HG02642 (cell line): Measurements from ENCODE around the gene ARHGEF28.

ENCODE experiments used
- ATAC-seq: cut with Tn5 transposase; IDR thresholded peaks from one replicate; pipeline ENCODE4 v1.9.1; 2021; ENCODE audit warnings: mild to moderate bottlenecking; ENCODE audit not compliant: unreplicated experiment, poor library complexity

The ARHGEF28 gene

GRCh38 chr5:73691302-73692080 lies 65.5 kb downstream of the ARHGEF28 start:
- ATAC-seq: no peak

GRCh38 chr5:73692166-73692640 lies 66.2 kb downstream of the ARHGEF28 start:
- ATAC-seq: no peak

DNA sequence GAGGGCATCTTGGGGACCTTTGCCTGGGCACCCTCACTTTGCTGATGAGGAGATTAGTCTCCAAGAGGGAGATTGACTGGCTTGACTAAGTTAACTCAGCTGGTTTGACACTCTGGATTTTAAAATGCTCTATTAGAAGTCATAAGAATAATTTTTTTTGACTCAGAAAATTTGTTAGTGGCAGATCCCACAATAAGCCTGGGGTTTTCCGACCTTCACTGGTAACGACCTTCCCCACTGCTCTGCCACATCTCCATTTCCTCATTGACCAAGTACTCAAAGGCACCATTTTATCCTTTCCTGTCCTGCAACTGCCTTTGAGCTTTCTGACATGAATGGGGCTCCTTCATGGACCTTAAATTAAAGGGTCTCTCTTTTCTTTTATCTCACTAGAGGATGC lies 67.0 kb downstream of the ARHGEF28 start:
- ATAC-seq: no peak

GRCh38 chr5:73693573-73694061 lies 67.6 kb downstream of the ARHGEF28 start:
- ATAC-seq: peak; percentile 27

DNA sequence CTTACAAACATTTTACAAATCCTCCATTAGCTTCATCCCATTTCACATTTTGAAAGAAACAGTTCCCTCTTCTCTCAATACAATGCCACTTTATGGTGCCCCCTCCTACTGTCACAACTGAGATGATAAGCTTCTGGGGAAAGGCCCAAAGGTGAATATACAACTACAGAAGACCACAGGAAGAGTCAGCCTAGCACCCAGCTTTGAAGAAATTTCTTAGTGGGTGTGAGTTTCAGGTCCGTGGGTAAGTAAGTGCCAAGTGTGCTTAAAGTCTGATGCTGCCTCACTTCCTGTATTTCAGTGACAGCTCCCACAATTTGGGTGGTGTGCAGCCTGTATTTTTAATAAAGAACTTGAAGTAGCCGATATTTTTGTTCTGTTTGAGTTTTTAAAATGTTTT lies 68.1 kb downstream of the ARHGEF28 start:
- peak; percentile 67 for ATAC-seq

DNA sequence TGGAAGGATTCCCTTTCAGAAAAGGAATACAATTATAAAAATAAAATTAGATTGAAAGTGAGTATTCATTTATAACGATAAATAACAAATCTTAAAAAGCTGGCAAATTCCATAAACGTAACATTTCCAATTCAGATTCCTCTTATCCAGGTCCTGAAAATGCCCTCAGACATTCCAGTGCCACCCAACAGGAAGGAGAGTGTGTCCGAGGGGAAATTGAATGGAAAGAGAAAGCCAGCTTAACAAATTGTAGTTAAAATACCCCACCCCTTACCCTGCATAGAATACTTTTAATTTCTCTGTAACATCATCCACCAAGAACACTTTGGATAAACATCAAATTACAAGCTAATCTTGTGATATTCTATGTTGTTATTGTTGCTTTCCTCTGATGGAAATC lies 72.0 kb downstream of the ARHGEF28 start:
- ATAC-seq: no peak

DNA sequence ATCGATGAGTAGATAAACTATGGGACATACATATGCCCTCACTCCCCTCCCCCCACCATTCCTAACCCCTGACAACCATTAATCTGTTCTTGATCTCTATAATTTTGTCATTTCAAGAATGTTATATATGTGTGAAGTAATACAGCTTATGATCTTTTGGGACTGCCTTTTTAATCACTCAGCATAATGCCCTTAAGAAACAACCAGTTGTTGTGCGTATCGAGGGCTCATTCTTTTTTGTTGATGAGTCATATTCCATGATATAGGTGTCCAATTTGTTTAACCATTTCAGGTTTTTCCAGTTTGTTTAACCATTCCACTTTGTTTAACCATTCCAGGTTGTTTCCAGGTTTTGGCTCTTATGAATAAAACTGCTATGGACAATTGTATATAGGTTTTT lies 75.6 kb downstream of the ARHGEF28 start:
- ATAC-seq: no peak

DNA sequence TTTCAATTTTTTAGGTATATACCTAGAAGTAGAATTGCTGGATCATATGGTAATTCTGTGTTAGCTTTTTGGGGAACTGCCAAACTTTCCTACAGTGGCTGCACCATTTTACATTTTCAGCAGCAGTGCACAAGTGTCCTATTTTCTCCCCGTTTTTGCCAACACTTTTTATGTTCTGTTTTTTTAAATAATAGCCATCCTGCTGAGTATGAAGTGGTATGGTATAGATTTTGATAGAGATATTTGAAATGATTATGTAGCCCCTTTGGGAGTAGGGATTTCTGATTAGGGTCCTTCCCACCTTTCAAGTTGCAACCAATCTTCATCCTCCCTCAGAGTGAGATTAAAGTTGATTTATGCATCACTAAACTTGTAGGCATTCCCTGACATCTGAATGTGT lies 76.5 kb downstream of the ARHGEF28 start:
- ATAC-seq: no peak

- no peak for ATAC-seq
Observed at GRCh38 chr5:73702951-73703350, 77.0 kb downstream of the ARHGEF28 start.

DNA sequence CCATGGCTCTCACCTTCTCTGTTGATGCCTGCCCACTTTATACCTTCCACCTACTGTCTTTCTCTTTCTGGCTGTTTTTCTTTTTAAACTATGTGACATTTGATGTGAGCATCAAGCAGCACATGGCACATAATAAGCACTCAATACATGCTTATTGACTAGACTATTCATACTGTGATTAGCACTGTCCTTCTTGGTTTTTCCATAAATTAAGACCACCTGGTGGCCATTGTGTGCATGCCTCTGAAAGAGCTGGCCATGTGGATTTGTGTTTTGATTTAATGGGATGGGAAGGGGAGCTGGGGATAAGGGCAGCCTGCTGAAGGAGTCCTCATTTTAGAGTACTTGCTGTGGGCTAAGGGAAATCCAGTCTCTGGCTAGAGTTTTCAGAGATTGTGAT lies 79.4 kb downstream of the ARHGEF28 start:
- no peak for ATAC-seq

DNA sequence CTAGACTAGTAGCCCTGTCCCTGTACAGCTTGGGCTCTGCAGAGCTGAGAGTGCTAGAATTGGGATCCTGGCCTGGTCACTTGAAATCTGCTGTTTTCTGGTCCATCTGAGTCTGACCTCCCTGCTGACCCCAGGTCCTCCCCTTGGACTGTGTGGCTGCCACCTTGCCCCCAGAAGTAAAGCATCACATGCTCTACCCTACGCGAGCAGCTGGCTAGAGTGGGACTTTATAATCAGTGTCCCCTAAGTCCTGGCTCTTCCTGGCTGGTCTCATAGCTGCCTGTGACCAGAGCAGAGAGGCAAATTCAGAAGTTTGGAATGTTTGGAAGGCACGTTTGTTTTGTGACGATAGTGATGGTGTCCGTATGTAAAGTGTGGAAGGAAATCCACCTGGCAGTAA lies 81.0 kb downstream of the ARHGEF28 start:
- no peak for ATAC-seq

DNA sequence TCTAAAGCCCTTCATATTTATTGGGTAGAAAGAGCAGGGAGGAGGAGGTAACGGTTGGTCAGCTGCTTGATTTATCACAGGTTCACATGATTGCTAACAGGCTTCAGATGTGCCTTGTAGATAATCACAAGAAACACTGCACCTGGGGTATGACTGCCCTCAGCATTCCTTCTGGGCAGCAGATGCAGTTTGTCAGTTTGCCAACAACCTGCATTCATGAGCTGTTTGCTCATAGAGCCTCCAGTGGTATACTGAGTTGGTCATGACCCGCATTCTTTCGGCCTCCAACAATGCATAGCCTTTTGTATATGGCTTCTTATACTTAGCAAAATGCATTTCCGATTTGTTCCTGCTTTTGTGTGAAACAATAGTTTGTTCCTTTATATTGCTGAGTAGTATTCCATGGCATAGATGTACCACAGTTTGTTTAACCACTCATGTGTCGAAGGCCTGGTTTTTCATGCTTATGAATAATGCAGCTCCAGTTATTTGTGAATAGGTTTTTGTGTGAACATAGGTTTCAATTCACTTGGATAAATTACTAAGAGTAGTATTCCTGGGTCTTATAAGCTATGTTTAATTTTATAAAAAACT lies 83.6 kb downstream of the ARHGEF28 start:
- ATAC-seq: no peak

DNA sequence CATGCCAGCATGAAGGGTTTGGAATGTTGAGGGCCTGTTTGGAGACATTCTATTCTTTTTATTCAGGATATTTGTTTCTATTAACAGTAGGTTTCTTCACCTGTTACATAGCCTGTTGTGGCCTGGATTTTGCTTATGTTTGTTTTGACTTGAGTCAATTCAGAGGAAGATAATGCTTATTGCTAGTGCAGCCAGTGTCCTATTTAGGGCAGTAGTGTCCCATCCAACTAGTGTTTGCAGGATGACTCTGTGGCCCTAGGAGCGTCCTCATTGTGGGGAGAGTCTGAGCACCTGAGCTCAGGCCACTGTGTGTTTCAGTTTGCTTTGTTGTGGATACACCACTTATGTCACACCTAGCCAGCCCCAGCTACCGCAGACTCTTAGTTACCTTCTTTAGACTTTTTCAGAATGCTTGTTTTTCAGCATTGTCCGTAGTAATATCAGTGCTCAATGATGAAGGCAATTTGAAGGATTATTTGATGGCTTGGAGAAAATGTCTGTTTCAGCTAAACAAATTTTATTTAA lies 90.3 kb downstream of the ARHGEF28 start:
- ATAC-seq: no peak

DNA sequence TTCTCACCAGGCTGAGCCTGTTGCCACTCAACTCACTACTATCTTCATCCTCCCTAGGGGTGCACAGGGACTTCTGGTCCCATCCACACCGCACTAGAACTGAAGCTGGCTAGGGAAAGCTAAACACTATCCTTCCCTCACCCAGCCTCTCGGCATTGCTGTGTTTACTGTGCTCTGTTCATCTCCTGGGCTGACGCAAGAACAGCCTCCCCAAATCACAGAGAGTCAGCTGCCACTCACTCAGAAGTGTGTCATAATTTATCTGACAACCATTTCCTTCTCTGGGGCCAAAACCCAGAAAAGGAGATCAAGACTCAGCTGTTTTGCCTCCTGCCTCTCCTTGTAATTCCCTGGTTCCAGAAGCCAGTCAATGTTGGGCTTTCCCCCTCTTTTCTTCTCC lies 92.8 kb downstream of the ARHGEF28 start:
- no peak for ATAC-seq

DNA sequence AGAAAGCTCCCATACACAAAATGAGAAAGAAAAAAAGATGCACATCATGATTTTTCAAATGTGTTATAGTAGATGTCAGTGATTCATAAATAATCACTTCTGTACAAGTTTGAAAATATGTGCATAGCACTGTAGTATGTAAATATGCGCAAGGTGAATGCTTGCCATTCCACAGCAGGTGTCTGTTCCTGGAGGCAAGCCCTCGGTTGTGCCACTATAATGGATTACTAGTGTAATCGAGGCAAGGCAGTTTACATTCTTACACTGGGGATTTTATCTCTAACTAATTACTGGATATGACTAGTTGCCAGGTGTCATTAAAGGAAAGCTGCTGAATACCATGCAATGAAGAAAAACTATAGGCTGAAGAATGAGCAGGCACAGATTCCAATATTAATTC lies 93.6 kb downstream of the ARHGEF28 start:
- ATAC-seq: no peak

DNA sequence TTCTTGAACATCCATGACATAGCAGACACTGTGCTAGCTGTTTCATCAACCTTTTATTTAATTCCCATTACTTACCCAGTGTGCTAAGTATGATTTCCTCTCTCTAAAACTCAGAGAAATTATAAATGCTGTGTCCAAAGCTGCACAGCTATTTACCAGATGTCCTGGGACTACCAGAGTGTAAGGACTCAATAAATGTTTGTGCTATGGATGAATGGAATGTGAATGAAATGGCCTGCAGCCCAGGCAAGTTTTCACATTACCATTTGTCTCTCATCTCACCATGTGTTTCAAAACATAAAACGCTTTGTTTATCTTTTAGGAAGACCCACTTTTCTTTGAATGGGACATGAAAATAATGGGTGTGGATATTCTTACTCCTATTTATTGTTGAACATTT lies 96.2 kb downstream of the ARHGEF28 start:
- no peak for ATAC-seq

GRCh38 chr5:73726071-73726470 lies 100.1 kb downstream of the ARHGEF28 start:
- ATAC-seq: no peak

DNA sequence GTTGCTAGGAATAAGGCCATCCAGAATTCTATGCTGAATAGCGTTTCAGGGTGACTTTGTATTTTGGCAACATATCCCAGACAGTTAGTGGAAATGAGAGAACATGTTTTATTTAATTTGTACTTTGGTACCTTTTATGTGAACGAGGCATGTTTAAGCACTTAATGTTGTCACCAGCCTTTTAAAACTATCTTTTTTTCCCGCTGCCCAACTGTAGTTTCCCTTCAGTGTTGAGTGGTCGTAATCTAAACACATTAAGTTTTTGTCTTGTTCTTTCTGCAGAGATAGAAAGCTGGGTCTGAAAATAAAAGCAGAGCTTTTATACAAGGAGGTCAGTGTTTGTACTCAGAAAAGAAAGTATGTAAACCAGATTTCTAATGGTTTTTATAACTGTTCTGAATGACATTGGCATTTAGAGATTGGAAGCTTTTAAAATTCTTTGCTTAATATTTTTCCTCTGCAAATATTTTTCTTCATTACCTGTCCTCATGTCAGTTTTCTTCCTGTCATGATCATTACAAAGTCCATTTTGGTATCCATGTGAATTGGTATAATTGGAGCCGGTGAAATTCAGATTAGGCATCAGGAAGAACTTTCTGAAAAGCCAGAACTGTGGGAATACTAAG lies 100.7 kb downstream of the ARHGEF28 start:
- ATAC-seq: no peak

GRCh38 chr5:73727470-73727869 lies 101.5 kb downstream of the ARHGEF28 start:
- ATAC-seq: no peak

- ATAC-seq: no peak
Observed at GRCh38 chr5:73728493-73729273, 102.7 kb downstream of the ARHGEF28 start.
